Loucy (cell line): ENCODE data around the gene USPL1.

Source experiments
- H2AFZ ChIP-seq: fragments of 200-600 bp; sonication (generic); 2 replicates; pipeline ENCODE4 v1.6.0; 2016; ENCODE audit warnings: antibody characterized with exemption, mild to moderate bottlenecking, low read length, moderate library complexity
- H3F3A ChIP-seq: fragments of 200-600 bp; 2 replicates; pipeline ENCODE4 v1.6.0; 2016; ENCODE audit warnings: antibody characterized with exemption, low read depth, mild to moderate bottlenecking
- H3K27me3 ChIP-seq: fragments of 200-600 bp; sonication (generic); 2 replicates; pipeline ENCODE4 v1.6.1; 2014; ENCODE audit warnings: low read length, mild to moderate bottlenecking; ENCODE audit not compliant: insufficient read depth, poor library complexity, severe bottlenecking
- H3K36me3 ChIP-seq: fragments of 200-600 bp; sonication (generic); 2 replicates; pipeline ENCODE4 v1.6.1; 2016; ENCODE audit warnings: low read length; ENCODE audit not compliant: insufficient read depth
- H3K4me1 ChIP-seq: fragments of 200-600 bp; sonication (generic); 2 replicates; pipeline ENCODE4 v1.5.1; 2014; ENCODE audit warnings: low read length, mild to moderate bottlenecking; ENCODE audit not compliant: insufficient read depth, poor library complexity, severe bottlenecking
- H3K4me2 ChIP-seq: fragments of 200-600 bp; sonication (generic); 2 replicates; pipeline ENCODE4 v1.6.0; 2014; ENCODE audit warnings: antibody characterized with exemption, low read length, low read depth, mild to moderate bottlenecking; ENCODE audit not compliant: poor library complexity, severe bottlenecking
- H3K4me3 ChIP-seq: fragments of 200-600 bp; sonication (generic); 2 replicates; pipeline ENCODE4 v1.5.1; 2014; ENCODE audit warnings: low read length, mild to moderate bottlenecking, mixed read lengths; ENCODE audit not compliant: poor library complexity, severe bottlenecking
- H3K79me2 ChIP-seq: fragments of 200-600 bp; sonication (generic); 2 replicates; pipeline ENCODE4 v1.6.1; 2014; ENCODE audit warnings: low read length; ENCODE audit not compliant: insufficient read depth
- H3K9ac ChIP-seq: fragments of 200-600 bp; sonication (generic); 2 replicates; pipeline ENCODE4 v1.6.0; 2014; ENCODE audit warnings: mild to moderate bottlenecking, low read depth, low read length, moderate library complexity; ENCODE audit not compliant: poor library complexity, severe bottlenecking
- H3K9me2 ChIP-seq: fragments of 200-600 bp; sonication (generic); replicated peaks from 2 replicates; pipeline ENCODE4 v1.6.1; 2016; ENCODE audit warnings: low read depth, low read length, mixed read lengths
- H3K9me3 ChIP-seq: fragments of 200-600 bp; sonication (generic); 2 replicates; pipeline ENCODE4 v1.6.1; 2014; ENCODE audit warnings: mild to moderate bottlenecking, antibody characterized with exemption, low read length, low read depth; ENCODE audit not compliant: insufficient read depth
- H4K20me1 ChIP-seq: fragments of 200-600 bp; sonication (generic); 2 replicates; pipeline ENCODE4 v1.6.0; 2014; ENCODE audit warnings: antibody characterized with exemption, low read length, mild to moderate bottlenecking; ENCODE audit not compliant: insufficient read depth, poor library complexity, severe bottlenecking
- CTCF ChIP-seq: fragments of 200-600 bp; sonication (generic); conservative IDR thresholded peaks from 2 replicates; pipeline ENCODE4 v1.5.1; 2014; ENCODE audit warnings: mild to moderate bottlenecking, antibody characterized with exemption, low read length
- EZH2phosphoT487 ChIP-seq: fragments of 200-600 bp; IDR thresholded peaks from 2 replicates; pipeline ENCODE4 v1.6.1; 2018; ENCODE audit warnings: antibody characterized with exemption, mild to moderate bottlenecking, moderate library complexity, borderline replicate concordance

The USPL1 gene

GRCh38 chr13:30697996-30698401 is 80.3 kb downstream of the USPL1 start:
- Histone ChIP-seq H3K4me1 (peaks cover 49% of the 10 kb centered on the region), H3K9ac (peak overlapping the region; percentile 68), H4K20me1 (no peaks in the 10 kb centered on the region), H3K4me2 (peak overlapping the region; percentile 77), H3K4me3 (no peak overlapping the region), H3K36me3 (no peaks in the 10 kb centered on the region), H3K9me3 (no peaks in the 10 kb centered on the region), H3K9me2 (no peaks in the 10 kb centered on the region), H2AFZ (no peak overlapping the region), H3F3A (peaks cover 3% of the 10 kb centered on the region; the same call in 1 of the 2 replicates), H3K27me3 (no peaks in the 10 kb centered on the region), H3K79me2 (no peaks in the 10 kb centered on the region)
- no peak for TF ChIP-seq EZH2phosphoT487

GRCh38 chr13:30698488-30699005 is 80.8 kb downstream of the USPL1 start:
- Histone ChIP-seq H2AFZ (no peak overlapping the region), H3K79me2 (no peaks in the 10 kb centered on the region), H3K27me3 (no peaks in the 10 kb centered on the region), H3K36me3 (no peaks in the 10 kb centered on the region), H3K4me3 (no peak overlapping the region), H3K9ac (no peak overlapping the region), H4K20me1 (no peaks in the 10 kb centered on the region), H3K9me3 (no peaks in the 10 kb centered on the region), H3K4me1 (peaks cover 49% of the 10 kb centered on the region), H3K9me2 (no peaks in the 10 kb centered on the region), H3F3A (peaks cover 3% of the 10 kb centered on the region; the same call in 1 of the 2 replicates), H3K4me2 (no peak overlapping the region)
- TF ChIP-seq EZH2phosphoT487 (no peak), CTCF (no peak)

GRCh38 chr13:30700364-30700763 is 82.6 kb downstream of the USPL1 start:
- peaks cover 38% of the 10 kb centered on the region for H3K4me1 ChIP-seq
- peaks cover under 1% of the 10 kb centered on the region; the same call in 1 of the 2 replicates for H3F3A ChIP-seq
- H4K20me1 ChIP-seq = no peaks in the 10 kb centered on the region
- H3K9me3 ChIP-seq = no peaks in the 10 kb centered on the region
- H3K4me3 ChIP-seq = no peak overlapping the region
- H2AFZ ChIP-seq = no peak overlapping the region
- no peaks in the 10 kb centered on the region for H3K9me2 ChIP-seq
- TF ChIP-seq EZH2phosphoT487 (no peak), CTCF (no peak)
- no peaks in the 10 kb centered on the region for H3K27me3 ChIP-seq
- no peak overlapping the region for H3K4me2 ChIP-seq
- H3K36me3 ChIP-seq = no peaks in the 10 kb centered on the region
- H3K9ac ChIP-seq = no peak overlapping the region
- H3K79me2 ChIP-seq = no peaks in the 10 kb centered on the region

GRCh38 chr13:30702006-30702405 is 84.3 kb downstream of the USPL1 start:
- TF ChIP-seq CTCF (peak; percentile 59), EZH2phosphoT487 (no peak)
- H3K4me1 ChIP-seq = peaks cover 21% of the 10 kb centered on the region
- no peaks in the 10 kb centered on the region for H3K9me3 ChIP-seq
- no peaks in the 10 kb centered on the region for H3K27me3 ChIP-seq
- H3K36me3 ChIP-seq = no peaks in the 10 kb centered on the region
- no peak overlapping the region for H3K9ac ChIP-seq
- H3K79me2 ChIP-seq = no peaks in the 10 kb centered on the region
- no peaks in the 10 kb centered on the region for H3F3A ChIP-seq
- no peaks in the 10 kb centered on the region for H3K9me2 ChIP-seq
- H2AFZ ChIP-seq = no peak overlapping the region
- H4K20me1 ChIP-seq = no peaks in the 10 kb centered on the region
- no peak overlapping the region for H3K4me3 ChIP-seq
- no peak overlapping the region for H3K4me2 ChIP-seq
